HG03565 (cell line): ENCODE data around the gene SPTBN4.
"Not testable (repeated sequence)": the region's sequence is repeated elsewhere in the genome, so short reads cannot be mapped to it uniquely, and the experiment has no call there.

Experiments
- ATAC-seq: cut with Tn5 transposase; IDR thresholded peaks from one replicate; pipeline ENCODE4 v1.9.1; 2021; ENCODE audit warnings: mild to moderate bottlenecking, moderate library complexity; ENCODE audit not compliant: unreplicated experiment

SPTBN4 gene

DNA sequence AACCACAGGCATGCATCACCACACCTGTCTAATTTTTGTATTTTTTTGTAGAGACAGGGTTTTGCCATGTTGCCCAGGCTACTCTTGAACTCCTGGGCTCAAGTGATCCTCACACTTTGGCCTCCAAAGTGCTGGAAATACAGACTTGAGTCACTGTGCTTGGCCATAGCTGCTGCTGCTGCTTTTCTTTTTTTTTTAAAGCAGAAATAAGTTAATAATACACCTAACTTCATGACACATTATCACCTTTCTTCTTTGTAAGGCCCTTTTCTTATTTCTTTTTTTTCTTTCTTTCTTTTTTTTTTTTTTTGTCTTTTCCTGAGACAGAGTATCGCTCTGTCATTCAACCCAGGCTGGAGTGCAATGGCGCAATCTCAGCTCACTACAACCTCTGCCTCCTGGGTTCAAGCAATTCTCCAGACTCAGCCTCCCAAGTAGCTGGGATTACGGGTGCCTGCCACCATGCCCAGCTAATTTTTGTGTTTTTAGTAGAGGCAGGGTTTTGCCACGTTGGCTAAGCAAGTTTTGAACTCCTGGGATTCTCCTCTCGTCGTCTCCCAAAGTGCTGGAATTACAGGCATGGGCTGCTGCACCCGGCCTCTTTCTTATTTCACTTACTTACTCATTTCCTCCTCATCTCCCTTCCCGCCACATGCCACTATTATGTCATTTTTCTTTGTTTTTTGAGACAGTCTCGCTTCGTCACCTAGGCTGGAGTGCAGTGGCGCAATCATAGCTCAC lies 118.6 kb downstream of the SPTBN4 start:
- ATAC-seq = no peak

DNA sequence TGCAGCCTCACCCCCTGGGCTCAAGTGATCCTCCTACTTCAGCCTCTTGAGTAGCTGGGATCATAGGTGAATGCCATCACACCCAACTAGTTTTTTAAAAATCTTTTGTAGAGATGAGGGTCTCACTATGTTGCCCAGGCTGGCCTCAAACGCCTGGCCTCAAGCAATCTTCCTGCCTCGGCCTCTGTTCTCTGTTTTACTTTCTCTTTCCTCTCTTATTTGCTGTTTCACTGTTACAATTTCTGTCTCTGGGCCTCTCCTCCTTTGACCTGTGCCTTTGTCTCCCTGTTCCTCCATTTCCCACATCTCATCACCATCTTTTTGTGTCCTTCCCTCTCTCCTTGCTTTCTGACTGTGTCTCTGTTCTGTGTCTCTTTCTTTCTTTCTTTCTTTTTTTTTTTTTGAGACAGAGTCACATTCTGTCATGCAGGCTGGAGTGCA lies 119.2 kb downstream of the SPTBN4 start:
- no peak for ATAC-seq

DNA sequence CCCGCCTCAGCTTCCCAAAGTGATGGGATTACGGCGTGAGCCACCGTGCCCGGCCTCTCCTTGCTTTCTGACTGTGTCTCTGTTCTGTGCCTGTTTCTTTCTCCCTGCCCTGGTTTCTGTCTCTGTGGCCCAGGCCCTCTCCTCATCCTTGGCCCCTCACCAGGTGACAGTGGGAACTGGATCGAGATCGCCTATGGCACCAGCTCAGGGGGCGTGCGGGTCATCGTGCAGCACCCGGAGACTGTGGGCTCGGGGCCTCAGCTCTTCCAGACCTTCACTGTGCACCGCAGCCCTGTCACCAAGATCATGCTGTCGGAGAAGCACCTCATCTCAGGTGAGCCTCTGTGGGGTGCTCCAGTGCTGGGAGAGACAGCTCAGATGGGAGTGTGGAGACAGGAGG lies 119.8 kb downstream of the SPTBN4 start:
- no peak for ATAC-seq

DNA sequence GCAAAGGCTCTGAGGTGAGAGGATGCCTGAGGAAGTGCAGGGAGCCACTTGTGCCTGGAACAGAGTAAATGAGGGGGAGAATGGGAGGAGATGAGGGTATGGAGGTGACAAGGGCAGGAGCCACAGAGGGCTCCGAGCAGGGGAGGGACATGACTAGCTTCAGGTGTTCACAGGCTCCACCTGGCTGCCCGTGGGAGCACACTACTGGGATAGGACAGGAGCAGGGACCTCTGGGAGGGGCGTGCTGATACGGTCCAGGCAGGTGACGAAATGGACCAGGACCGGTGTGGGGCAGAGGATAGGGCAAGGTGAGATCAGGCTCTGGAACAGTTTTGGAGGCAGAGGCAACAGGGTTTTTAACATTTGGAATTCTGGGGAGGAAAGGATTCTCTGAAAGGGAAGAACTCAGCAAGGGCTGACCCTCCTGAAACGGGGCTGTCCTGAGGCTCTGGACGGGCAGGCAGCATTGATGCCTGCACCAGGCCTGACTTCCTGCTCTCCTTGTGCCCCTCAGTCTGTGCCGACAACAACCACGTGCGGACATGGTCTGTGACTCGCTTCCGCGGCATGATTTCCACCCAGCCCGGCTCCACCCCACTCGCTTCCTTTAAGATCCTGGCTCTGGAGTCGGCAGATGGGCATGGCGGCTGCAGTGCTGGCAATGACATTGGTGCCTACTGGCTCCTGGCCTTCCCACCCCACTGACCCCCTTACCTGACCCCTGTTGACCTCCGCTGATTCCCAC lies 121.5 kb downstream of the SPTBN4 start:
- ATAC-seq = no peak

DNA sequence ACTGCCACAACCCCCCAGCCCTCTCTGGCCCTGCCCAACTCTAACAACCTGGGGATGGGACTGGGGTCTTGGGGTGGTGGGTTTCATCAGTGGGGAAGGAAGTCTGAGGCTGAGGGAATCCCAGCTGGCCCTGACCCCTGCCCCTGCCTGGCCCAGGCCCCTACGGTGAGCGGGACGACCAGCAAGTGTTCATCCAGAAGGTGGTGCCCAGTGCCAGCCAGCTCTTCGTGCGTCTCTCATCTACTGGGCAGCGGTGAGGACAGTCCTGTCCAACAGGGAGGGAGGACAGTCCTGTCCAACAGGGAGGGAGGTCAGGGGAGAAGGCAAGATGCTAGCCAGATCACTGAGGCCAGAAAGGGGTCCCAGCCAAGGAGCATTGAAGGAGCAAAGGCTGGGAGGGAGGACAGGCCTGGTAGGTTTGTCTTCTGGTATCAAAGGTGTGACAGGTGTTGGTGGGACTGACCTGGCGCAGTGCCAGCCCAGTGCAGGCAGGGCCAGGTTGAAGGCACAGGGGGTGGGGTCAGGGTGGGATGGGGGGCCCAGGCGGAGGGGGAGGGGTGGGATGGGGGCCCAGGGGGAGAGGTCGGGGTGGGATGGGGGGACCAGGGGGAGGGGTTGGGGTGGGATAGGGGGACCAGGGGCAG lies 122.2 kb downstream of the SPTBN4 start:
- ATAC-seq = no peak

DNA sequence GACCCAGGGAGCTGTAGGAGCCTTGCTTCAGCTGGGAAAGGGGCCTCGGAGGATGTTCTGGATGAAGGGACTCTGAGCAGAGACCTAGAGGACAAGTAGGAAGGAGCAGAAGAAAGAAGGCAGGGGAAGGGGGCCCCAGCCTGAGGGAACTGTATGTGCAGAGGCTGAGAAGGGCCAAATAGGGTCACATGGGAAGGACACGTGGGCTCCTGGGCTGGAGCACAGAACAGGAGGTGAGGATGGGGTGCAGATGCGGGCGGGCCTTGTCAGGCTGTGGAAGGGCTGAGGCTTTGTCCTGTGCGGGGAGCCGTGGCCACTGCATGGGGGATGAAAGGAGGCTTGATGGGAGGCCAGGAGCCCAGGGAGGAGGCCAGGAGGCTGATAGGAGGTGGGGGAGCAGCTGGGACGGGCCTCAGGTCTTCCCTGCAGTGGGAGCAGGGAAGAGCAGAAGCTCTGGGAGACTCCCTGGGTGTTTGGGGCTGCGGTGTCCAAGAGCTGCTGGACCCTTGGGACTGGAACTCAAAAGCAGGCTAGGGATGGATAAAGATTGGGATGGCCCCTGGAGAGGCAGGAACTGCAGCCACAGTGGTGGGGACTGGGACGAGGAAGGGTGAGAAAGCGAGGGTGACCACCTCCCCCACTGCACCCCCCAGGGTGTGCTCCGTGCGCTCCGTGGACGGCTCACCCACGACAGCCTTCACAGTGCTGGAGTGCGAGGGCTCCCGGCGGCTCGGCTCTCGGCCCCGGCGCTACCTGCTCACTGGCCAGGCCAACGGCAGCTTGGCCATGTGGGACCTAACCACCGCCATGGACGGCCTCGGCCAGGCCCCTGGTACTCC lies 123.0 kb downstream of the SPTBN4 start:
- no peak for ATAC-seq

DNA sequence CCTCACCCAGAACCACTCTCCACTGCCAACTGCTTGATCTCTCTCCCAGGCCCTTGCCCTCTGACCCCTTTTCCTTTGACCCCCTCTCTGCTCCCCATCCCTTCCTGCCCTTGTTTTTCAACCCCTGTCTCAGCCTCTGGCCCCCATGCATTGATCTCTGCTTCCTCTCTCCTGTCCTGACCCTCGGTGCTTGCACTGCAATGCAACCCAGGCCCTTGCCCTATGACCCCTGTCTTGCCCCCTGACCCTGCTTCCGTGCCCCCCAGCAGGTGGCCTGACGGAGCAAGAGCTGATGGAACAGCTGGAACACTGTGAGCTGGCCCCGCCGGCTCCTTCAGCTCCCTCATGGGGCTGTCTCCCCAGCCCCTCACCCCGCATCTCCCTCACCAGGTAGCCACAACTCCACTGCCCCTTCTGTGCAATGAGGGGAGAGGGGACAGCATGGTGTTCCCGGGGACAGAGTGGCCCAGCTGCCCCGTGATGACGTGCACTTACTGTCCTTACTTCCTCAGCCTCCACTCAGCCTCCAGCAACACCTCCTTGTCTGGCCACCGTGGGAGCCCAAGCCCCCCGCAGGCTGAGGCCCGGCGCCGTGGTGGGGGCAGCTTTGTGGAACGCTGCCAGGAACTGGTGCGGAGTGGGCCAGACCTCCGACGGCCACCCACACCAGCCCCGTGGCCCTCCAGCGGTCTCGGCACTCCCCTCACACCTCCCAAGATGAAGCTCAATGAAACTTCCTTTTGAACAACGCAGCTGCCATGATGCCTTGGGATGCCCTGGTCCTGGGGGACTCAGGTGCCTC lies 123.9 kb downstream of the SPTBN4 start:
- ATAC-seq = no peak

DNA sequence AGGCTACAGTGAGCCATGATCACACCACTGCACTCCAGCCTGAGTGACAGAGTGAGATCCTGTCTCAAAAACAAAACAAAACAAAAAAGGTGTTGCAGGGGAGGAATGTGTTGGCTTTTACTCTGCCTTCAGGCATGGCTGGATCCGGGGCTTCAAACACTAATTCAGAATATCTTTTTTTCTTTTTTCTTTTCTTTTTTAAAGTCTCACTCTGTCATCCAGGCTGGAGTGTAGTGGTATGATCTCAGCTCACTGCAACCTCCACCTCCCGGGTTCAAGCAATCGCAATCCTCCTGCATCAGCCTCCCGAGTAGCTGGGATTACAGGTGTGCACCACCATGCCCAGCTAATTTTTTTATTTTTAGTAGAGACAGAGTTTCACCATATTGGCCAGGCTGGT lies 124.9 kb downstream of the SPTBN4 start:
- not testable (repeated sequence) for ATAC-seq

DNA sequence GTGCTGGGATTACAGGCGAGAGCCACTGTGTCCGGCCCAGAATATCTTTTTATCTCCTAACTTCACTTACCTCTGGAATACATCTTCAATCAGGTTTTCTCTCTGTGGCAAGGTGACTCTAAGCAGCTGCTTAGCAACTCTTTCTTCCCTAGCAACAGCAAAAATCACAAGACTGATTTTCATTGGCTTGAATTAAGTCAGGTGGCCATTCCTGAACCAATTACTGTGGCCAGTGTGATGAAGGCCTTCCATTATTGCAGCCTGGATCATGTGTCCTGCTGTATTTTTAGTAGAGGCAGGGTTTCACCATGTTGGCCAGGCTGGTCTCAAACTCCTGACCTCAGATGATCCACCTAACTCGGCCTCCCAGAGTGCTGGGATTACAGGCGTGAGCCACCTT lies 125.4 kb downstream of the SPTBN4 start:
- ATAC-seq = no peak

DNA sequence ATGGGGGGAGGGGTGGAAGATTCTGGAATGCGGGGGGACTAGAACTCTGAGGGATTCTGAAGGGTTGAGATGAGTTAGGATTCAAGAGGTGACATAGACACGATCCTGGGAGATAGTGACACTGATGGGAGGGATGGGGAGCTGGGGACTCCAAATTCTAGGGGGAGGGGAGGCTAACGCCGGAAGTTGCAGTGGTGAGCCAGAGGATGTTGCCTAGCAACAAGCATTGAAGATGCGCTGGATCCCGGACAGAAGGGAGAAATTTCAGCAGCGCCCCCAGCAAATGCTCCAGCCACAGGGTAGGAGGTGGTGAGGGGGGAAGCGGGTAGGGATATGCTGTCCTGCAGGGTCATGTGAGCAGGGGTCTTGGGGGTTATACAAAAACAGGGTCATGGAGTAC lies 127.5 kb downstream of the SPTBN4 start:
- ATAC-seq = no peak

DNA sequence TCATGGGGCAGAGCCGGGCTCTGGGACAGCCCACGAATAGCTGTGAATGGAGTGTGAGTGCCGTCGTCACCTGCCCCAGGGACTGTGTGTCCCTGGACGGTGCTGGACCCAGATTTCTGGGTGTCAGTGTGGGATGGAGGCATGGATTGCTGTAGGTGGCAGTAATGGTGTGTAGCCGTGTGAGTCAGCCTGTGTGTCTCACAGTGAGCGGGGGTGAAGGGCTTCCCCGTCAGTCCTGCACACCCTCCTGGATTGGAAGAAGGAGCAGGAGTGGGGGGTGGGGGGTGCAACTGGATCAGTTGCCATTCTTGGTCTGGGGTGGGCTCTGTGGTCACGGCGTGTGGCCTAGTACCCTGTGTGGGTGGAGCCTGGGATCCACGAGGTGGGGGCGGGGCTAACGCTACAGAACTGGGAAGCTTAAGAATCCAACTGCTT lies 127.9 kb downstream of the SPTBN4 start:
- no peak for ATAC-seq

DNA sequence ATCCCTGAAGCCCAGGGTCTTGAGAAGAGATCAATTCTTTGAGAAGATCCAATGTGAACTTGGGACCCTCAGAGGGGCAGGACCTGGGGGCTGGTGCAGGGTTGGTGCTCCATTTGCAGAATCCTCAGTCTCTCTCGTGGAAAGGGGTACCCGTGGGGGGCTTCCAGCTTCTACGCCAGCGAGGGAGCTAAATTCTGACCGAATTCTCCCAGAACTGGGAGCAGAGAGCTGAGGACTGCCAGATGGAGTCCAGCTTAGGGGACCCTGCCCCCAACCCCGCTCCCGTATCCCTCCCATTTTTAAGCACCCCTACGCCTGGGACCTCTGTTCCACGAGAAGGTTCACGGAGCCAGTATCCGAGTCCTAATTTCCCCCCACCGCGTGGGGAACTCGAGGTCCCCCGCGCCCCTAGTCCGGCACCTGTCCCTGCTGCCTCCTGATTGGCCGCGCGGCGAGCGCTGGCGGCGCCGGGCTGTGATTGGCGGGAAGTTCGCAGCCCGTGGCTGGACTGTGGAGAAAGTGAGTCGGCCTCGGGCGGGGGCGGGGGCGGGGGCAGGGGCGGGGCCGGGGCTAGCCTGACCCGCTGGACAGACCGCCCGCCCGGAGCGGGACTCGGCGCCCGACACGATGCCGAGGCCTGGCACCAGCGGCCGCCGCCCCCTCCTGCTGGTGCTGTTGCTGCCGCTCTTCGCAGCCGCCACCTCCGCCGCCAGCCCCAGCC lies 130.0 kb downstream of the SPTBN4 start:
- ATAC-seq = no peak

DNA sequence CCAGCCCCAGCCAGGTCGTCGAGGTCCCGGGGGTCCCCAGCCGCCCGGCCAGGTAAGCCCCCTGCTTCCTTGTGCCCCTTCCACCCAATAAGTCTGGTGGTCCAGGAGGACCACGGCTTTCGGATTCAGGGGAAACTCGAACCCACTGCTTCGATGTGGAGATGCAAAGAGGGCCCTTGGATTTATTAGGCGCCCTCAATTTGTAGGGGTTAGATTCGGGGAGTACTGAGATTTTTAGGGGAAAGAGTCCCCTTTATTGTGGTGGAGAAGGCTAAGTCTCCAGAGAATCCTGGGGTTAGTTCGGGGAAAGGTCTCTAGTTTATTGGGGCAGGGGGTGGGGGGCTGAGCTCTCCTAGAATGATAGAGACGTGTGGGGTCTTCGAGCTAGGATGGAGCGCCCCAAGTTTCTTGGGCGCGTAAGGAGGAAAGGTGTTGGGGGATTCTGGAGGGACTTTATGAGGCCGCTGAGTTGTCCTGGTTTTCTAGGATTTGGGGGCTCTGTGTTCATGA lies 130.6 kb downstream of the SPTBN4 start:
- no peak for ATAC-seq

DNA sequence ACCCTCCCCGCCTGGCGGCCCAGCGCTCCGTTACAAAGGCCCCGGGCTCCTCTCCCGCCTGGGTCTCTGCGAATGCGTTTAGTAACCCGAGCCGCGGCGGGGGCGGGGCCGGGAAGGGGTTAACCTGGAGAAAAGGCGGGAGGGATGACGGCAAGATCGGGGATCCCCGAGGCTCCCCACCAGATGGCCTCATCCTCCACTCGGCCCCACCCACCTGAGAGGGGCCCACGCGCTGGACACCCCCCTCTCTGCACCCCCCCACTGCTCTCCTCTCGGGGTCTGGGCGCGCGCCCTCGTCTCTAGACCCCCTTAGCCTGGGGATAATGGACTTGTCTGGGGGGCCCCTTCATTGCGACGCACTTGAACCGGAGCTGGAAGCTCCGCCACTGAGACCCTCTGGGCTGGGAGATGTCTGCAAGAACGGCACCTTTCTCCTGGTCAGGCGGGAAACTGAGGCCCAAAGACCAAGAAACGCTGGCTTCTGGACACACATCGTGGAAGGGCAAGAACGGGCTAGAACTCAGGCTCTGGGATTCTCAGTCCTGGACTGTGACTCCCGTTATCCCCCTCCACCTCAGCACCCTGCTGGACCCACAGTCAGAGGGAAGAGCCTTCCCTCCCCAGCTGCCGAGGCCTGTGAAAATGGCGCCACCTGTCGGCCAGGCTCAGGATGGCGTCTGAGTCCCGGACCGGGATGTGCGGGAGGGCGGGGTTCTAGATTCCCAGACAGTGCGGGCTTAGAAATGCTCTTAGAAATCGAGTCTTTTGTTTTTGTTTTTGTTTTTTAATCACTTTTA lies 131.5 kb downstream of the SPTBN4 start:
- no peak for ATAC-seq

DNA sequence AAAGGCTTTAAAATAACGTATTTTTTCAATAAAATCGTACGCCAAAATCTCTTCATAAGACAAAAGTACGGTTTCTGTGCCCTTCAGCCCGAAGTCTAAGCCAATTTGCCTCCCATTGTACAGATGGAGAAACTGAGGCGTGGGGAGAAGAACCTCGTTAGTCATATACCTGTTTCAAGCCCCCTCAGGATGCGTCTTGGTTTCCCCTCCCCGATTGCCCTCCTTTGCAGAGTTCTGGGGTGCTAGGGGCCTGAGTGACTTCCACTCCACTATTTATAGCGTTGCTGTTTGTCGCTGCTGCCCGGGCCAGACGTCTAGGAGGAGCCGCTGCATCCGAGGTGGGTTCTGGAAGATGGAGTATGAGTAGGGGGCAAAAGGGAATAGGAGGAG lies 132.1 kb downstream of the SPTBN4 start:
- ATAC-seq = no peak

DNA sequence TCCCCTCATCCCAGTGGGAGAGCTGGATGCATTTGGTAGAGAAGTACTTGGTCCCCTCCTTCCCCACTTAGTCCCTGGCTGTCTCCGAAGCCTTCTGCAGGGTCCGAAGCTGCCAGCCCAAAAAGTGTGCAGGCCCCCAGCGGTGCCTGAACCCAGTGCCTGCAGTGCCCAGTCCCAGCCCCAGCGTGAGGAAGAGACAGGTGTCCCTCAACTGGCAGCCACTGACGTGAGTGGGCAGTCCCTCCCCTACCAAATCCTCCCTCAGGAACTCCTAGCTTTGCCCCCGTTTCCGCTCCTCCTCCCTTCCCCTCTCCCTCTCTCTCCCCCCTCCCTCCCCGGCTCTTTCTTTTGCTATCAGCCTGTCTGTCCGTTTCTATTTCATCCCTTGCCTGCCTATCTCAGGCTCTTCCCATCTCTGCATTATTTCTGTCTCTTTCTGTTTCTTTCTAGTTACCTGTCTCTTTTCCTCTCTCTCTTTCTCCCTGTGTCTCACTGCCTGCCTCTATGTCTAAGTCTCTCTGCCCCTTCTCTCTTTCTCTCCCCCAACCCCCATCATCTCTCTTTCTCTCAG lies 132.6 kb downstream of the SPTBN4 start:
- no peak for ATAC-seq

DNA sequence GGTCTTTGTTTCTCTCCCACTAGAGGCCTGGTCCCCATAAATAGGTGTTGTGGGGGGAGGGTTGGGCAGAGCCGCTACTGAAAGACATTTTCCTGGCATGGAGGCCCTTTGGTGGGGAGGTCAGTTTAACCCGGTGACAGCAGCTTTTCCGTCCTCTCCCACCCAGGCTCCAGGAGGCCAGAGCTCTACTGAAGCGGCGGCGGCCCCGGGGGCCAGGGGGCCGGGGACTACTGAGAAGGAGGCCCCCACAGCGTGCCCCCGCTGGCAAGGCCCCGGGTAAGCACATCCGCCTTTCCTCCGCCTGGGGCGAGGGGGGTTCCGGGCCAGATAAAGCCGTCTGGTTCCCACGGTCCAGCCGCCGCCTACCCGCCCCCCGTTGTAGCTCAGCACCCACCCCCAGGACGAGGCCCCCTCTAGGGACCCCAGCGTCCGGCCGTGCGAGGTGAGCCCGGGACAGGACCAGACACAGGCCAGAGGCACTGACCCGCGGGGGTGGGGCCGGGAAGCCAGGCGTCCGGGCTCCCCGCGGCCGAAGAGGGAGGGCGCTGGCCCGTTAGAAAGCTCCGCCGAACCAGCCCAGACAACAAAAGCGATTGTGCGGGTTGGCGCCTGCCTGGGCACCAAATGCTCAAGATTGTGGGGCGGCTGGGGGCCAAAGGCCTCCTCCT lies 133.2 kb downstream of the SPTBN4 start:
- no peak for ATAC-seq
